ENCODE results near the gene NYAP1.

DNA sequence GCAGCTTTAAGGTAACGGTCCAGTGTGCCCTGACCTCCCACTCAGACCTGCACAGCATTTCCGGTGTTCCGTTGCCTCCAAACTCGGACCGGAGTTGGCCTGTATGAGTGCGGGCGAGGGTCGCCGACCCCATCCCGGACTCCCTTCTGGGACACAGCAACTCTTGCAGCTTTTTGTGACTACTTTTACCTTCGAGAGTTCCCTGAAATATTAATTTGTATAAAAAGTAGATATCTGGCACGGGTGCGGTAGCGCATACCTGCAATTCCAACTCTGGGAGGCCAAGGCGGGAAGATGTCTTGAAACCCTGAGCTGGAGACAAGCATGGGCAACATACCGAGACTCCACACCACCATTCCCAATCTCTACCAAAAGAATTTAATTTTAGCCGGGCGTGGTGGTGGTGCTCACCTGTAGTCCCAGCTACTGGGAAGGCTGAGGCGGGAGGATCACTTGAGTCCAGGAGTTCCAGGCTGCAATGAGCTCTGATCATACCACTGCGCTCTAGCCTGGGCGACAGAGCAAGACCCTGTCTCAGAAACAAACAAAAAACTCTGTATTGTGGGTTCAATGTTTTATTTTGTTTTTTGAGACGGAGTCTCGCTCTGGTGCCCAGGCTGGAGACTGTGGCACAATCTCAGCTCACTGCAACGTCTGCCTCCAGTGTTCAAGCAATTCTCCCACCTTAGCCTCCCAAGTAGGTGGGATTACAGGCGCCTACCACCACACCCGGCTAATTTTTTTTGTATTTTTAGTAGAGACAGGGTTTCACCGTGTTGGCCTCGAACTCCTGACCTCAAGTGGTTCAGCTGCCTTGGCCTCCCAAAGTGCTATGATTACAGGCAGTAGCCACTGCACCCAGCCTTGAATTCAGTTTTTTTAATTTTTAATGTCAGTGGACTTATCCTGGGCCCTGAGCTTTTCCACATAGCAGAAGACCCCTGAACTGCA, 46.3 kb upstream of the NYAP1 start:
- TF ChIP-seq, protein P1, sequence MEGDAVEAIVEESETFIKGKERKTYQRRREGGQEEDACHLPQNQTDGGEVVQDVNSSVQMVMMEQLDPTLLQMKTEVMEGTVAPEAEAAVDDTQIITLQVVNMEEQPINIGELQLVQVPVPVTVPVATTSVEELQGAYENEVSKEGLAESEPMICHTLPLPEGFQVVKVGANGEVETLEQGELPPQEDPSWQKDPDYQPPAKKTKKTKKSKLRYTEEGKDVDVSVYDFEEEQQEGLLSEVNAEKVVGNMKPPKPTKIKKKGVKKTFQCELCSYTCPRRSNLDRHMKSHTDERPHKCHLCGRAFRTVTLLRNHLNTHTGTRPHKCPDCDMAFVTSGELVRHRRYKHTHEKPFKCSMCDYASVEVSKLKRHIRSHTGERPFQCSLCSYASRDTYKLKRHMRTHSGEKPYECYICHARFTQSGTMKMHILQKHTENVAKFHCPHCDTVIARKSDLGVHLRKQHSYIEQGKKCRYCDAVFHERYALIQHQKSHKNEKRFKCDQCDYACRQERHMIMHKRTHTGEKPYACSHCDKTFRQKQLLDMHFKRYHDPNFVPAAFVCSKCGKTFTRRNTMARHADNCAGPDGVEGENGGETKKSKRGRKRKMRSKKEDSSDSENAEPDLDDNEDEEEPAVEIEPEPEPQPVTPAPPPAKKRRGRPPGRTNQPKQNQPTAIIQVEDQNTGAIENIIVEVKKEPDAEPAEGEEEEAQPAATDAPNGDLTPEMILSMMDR (conservative IDR thresholded peaks at IDR 0.05; ENCODE audit: low read length): no peak
- TF ChIP-seq EZH2phosphoT487 (IDR thresholded peaks at IDR 0.05; ENCODE audit: borderline replicate concordance, low read depth, low read length): no peak
